GM12891 (cell line): ENCODE data around the gene PARVB.
A peak's percentile ranks its signal among the peaks of the same experiment; 100 is the strongest.

Source experiments
- DNase-seq: peaks from one replicate; pipeline ENCODE4 v3.0.0; 2011; ENCODE audit warnings: low spot score; ENCODE audit not compliant: insufficient read length
- FAIRE-seq: peaks from 2 replicates; lab custom pipeline; 2011; peaks lifted over from hg19 to GRCh38; lab: Jason Lieb, UNC
- PAX5 ChIP-seq: IDR thresholded peaks from 2 replicates; pipeline ENCODE4 v1.6.1; 2011; ENCODE audit warnings: low read length, moderate library complexity, mild to moderate bottlenecking; ENCODE audit not compliant: insufficient read depth, severe bottlenecking
- POLR2A ChIP-seq: IDR thresholded peaks from 2 replicates; pipeline ENCODE4 v1.6.1; 2011; ENCODE audit warnings: low read depth, low read length, control low read depth
- POLR2AphosphoS5 ChIP-seq: IDR thresholded peaks from 2 replicates; pipeline ENCODE4 v1.6.1; 2011; ENCODE audit warnings: low read depth, low read length, control low read depth
- POU2F2 ChIP-seq: IDR thresholded peaks from 2 replicates; pipeline ENCODE4 v1.6.1; 2011; ENCODE audit warnings: low read depth, mild to moderate bottlenecking, control low read depth, low read length, moderate library complexity
- SPI1 ChIP-seq: IDR thresholded peaks from 2 replicates; pipeline ENCODE4 v1.6.1; 2011; ENCODE audit warnings: low read depth, low read length, control low read depth
- TAF1 ChIP-seq: IDR thresholded peaks from 2 replicates; pipeline ENCODE4 v1.6.1; 2011; ENCODE audit warnings: low read depth, low read length, control low read depth

PARVB gene

DNA sequence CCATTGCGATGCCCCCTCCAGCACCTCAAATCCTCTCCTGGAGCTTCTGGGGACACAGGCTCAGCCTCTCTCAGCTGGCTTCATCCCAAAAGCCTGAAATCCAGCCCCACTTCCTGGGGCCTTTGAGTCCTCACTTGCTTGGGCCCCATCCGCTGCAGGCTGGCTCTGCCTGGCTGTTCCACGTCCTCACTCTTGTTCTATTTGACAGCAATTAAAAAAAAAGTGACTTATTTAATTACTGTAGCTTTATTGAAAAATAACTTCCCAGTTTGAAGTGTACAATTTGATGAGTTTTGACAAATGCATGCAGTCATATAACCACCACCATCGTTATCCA, 183.8 kb downstream of the PARVB start:
- no peak for DNase-seq
- TF ChIP-seq TAF1 = no peak
- no peak for TF ChIP-seq SPI1
- TF ChIP-seq POU2F2 = no peak
- no peak for TF ChIP-seq PAX5
- no peak for TF ChIP-seq POLR2AphosphoS5
- no peak for TF ChIP-seq POLR2A
- peak; percentile 5 for FAIRE-seq

DNA sequence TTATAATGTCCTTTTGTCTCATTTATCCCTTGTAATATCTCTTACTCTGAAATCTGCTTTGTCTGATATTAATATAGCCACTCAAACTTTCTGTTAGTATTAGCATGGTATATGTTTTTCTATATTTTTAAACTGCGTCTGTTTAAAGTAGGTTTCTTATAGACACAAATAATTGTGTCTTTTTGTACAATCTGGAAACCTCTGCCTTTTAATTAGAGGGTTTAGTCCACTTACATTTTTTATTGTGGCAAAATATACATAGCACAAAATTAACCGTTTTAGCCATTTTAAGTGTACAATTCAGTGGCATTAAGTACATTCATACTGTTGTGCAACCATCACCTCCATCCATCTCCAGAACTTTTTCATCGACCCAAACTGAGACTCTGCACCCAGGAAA, 185.2 kb downstream of the PARVB start:
- TF ChIP-seq POU2F2 (no peak), PAX5 (no peak), POLR2A (no peak), SPI1 (no peak), POLR2AphosphoS5 (no peak), TAF1 (no peak)
- no peak for DNase-seq
- no peak for FAIRE-seq

DNA sequence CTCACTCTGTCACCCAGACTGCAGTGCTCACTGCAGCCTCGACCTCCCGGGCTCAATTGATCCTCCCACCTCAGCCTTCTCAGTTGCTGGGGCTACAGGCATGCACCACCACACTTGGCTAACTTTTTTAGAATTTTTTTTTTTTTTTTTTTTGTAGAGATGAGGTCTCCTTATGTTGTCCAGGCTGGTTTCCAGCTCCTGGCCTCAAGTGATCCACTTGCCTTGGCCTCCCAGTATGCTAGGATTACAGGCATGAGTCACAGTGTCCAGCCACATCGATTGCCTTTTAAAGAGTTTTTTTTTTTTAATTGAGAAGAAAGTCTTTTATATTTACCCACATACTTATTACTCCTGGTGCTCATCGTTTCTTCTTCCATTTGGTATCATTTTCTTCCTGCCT, 186.6 kb downstream of the PARVB start:
- TF ChIP-seq POU2F2 = no peak
- TF ChIP-seq POLR2A = no peak
- TF ChIP-seq TAF1 = no peak
- no peak for TF ChIP-seq PAX5
- TF ChIP-seq POLR2AphosphoS5 = no peak
- TF ChIP-seq SPI1 = no peak
- FAIRE-seq = no peak
- DNase-seq = no peak

DNA sequence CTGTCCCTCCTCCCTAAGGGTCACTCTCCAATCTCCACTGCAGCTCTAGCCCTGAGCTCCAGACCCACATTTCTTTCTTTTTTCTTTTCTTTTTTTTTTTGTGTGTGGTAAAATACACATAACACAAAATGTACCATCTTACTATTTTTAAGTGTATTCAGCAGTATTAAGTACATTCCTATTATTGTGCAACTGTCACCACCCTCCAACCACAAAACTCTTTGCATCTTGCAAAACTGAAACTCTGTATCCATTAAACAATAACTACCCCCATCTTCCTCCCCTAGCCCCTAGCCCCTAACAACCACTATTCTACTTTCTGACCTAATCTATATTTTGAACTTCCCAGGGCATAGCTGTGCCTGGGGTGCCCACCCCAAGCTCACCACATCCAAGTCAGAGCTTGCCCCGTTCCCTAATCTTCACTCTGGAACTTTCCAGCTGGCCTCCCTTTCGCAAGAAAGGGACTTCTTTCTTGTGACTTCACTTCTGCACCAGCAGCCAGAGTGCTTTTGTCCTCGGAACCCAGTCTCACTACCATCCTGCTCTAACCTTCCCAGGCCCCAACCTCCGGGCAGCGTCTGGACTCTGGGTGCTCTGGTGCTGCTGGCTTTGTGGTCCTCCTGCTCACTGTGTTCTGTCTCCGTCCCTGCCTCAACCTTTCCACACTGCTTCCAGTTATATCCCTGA, 187.3 kb downstream of the PARVB start:
- TF ChIP-seq POLR2A (no peak), PAX5 (no peak), POU2F2 (no peak), TAF1 (no peak), POLR2AphosphoS5 (no peak), SPI1 (no peak)
- FAIRE-seq (no peak), DNase-seq (no peak)

DNA sequence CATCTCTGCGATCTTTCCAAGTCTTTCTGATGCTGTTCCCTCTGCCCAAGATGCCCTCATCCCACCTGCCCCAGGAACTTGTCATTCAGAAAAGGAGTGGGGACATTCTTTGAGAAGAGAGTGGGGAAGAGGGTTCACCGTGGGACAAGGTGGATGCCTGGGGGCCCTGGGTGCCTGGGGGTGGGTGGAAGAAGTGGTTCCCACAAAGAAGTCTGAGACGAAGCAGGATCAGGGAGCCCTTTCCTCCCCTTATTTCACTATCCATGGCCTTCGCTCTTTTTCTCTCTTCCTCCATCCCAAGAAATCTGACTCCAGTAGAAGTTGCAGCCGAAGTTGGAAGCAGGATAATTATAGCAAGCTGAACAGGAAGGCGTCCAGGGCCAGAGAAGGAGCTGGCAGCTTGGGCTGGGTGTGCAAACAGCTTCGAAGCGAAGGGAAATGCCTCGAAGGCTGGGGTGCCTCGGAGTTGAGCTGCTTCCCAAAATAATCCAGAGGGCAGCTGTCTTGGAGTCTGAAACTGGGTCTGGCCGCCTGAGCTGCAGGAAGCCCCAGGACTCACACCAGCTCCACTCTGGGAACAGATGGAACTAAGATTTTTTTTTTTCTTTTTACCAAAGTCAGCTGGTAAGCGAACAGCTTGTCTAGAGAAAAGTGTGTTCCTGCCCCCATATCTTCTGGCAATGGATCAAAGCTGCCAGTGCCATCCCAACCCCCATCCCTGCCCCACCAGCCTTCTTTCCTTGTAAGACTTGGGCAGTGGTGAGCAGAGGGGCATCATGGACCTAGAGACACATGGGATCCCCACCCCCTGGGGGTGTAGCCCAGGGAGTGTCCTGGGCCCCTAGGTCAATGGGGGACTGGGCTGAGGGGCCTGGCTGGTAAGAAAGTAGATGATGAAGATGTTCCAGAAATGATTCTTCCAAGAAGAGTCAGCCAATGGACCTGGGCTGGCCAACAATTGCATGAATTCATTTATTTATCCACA, 188.1 kb downstream of the PARVB start:
- DNase-seq = no peak
- no peak for TF ChIP-seq PAX5
- no peak for TF ChIP-seq SPI1
- no peak for TF ChIP-seq TAF1
- no peak for TF ChIP-seq POU2F2
- TF ChIP-seq POLR2AphosphoS5 = no peak
- no peak for TF ChIP-seq POLR2A
- no peak for FAIRE-seq

DNA sequence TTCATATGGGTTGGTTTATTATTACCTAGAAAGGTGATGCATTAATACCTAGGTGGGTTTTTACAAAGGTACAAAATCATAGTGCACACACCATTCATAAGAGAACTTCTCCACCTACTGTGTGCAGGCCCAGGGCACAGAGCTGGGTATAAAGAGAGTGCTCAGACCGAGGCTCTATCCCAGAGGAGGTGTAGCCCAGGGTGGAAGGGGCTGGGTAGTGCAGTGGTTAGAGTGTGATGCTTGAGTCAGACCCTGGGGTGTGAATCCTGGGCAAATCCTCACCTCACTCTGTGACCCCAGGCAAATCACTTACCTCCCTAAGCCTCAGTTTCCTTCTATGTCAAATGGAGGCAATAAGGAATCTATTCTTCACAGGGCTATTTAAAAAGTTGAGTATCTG, 188.8 kb downstream of the PARVB start:
- DNase-seq (no peak), FAIRE-seq (no peak)
- TF ChIP-seq POU2F2 (no peak), SPI1 (no peak), POLR2A (no peak), TAF1 (no peak), POLR2AphosphoS5 (no peak), PAX5 (no peak)

DNA sequence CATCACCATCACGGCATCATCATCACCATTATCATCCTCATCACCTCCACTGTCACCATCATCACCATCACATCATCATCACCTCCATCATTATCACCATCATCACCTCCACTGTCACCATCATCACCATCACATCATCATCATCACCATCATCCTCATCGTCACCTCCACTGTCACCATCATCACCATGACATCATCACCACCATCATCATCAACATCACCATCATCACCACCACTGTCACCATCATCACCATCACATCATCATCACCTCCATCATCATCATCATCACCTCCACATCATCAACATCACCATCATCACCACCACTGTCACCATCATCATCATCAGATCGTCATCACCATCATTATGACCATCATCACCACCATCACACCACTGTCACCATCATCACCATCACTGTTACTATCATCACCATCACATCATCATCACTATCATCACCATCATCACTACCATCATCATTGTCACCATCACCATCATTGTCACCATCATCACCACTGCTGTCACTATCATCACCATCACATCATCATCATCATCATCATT, 189.5 kb downstream of the PARVB start:
- DNase-seq (no peak), FAIRE-seq (peak; percentile 85)
- TF ChIP-seq POLR2AphosphoS5 (no peak), SPI1 (no peak), POLR2A (no peak), POU2F2 (no peak), TAF1 (no peak), PAX5 (no peak)

DNA sequence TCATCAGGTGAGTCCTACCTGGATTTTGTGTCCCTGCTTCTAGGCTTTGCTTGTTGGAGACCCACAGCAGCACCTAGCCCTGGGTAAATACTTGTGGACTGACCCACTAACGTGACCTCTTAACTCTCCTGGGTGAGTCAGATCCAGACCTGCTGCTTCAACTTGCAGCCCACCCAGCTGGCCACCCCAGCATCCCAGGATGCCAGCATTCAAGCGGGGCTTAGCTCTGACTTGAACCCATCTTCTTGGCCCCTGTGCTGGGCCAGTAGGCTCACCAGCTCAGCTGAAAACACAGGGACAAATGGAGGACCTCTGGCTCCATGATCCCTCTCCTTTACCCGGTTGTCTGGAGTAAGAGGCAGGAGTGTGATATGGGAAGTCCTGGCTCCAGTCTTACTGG, 190.1 kb downstream of the PARVB start:
- TF ChIP-seq TAF1 (no peak), POU2F2 (no peak), PAX5 (no peak), SPI1 (no peak), POLR2A (no peak), POLR2AphosphoS5 (no peak)
- DNase-seq (no peak), FAIRE-seq (no peak)

DNA sequence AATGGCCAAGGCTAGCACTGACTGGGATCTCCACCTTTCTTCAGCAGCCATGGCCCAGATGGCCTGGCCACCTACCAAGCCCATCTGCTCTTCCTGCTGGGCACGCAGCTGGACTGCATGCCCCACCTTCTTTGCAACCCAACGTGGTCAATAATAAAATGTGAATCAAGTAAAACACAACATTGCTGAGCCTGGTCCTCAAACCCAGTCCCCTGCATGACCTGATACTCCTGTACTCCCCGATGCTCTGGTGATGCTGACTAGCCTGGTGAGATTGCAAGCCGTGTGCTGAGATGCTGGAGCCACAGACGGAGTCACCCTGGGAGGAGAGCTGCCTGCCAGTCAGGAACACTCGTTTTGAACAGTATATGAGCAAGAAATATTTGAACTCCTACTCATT, 190.7 kb downstream of the PARVB start:
- TF ChIP-seq PAX5 = no peak
- no peak for TF ChIP-seq POLR2A
- TF ChIP-seq POLR2AphosphoS5 = no peak
- TF ChIP-seq TAF1 = no peak
- TF ChIP-seq SPI1 = no peak
- TF ChIP-seq POU2F2 = no peak
- FAIRE-seq = no peak
- DNase-seq = no peak
